HEK293T (cell line): Measurements from ENCODE around the gene DCANP1.

Experiments
- CTCF ChIA-PET: fragments of 350-600 bp; formaldehyde crosslinking; extraction: SDS; loops from one replicate; lab custom pipeline; 2021; ENCODE audit warnings: antibody characterized with exemption, inconsistent platforms; lab: Yijun Ruan, JAX
- POLR2A ChIA-PET: fragments of 350-600 bp; formaldehyde crosslinking; extraction: SDS; loops from one replicate; lab custom pipeline; 2020; ENCODE audit warnings: antibody characterized with exemption, inconsistent platforms; lab: Yijun Ruan, JAX
- DNase-seq: peaks from one replicate; pipeline ENCODE4 v3.0.0; 2012; ENCODE audit warnings: mixed read lengths; ENCODE audit errors: extremely low spot score
- ARNT ChIP-seq: fragments of 450-650 bp; IDR thresholded peaks from 2 replicates; pipeline ENCODE4 v1.6.1; 2017; ENCODE audit warnings: mild to moderate bottlenecking
- BHLHE40 ChIP-seq: fragments of 450-650 bp; IDR thresholded peaks from 2 replicates; pipeline ENCODE4 v1.6.1; 2016; ENCODE audit warnings: mild to moderate bottlenecking, moderate library complexity, borderline replicate concordance
- CTBP1 ChIP-seq: fragments of 450-650 bp; IDR thresholded peaks from 2 replicates; pipeline ENCODE4 v1.6.1; 2016; ENCODE audit warnings: borderline replicate concordance
- ELF4 ChIP-seq: fragments of 450-650 bp; IDR thresholded peaks from 2 replicates; pipeline ENCODE4 v1.6.1; 2017; ENCODE audit warnings: antibody characterized with exemption
- FOXA1 ChIP-seq: fragments of 450-650 bp; IDR thresholded peaks from 2 replicates; pipeline ENCODE4 v1.6.1; 2016; ENCODE audit warnings: mild to moderate bottlenecking
- FOXK2 ChIP-seq: fragments of 450-650 bp; IDR thresholded peaks from 2 replicates; pipeline ENCODE4 v1.6.1; 2016; ENCODE audit warnings: mild to moderate bottlenecking
- FOXM1 ChIP-seq: fragments of 450-650 bp; IDR thresholded peaks from 2 replicates; pipeline ENCODE4 v1.6.1; 2017; ENCODE audit warnings: mild to moderate bottlenecking, borderline replicate concordance
- HDGF ChIP-seq: fragments of 450-650 bp; IDR thresholded peaks from 2 replicates; pipeline ENCODE4 v1.6.1; 2017; ENCODE audit warnings: antibody characterized with exemption, borderline replicate concordance
- L3MBTL2 ChIP-seq: fragments of 450-650 bp; conservative IDR thresholded peaks from 2 replicates; pipeline ENCODE4 v1.6.1; 2016; ENCODE audit warnings: mild to moderate bottlenecking
- LEF1 ChIP-seq: fragments of 450-650 bp; IDR thresholded peaks from 2 replicates; pipeline ENCODE4 v1.6.1; 2017; ENCODE audit warnings: mild to moderate bottlenecking, borderline replicate concordance
- NFRKB ChIP-seq: fragments of 450-650 bp; IDR thresholded peaks from 2 replicates; pipeline ENCODE4 v1.6.1; 2016; ENCODE audit warnings: mild to moderate bottlenecking, moderate library complexity
- PKNOX1 ChIP-seq: fragments of 450-650 bp; IDR thresholded peaks from 2 replicates; pipeline ENCODE4 v1.6.1; 2016
- SP1 ChIP-seq: fragments of 450-650 bp; IDR thresholded peaks from 2 replicates; pipeline ENCODE4 v1.6.1; 2017
- SUZ12 ChIP-seq: fragments of 450-650 bp; IDR thresholded peaks from 2 replicates; pipeline ENCODE4 v1.6.1; 2016; ENCODE audit warnings: mild to moderate bottlenecking
- TARDBP ChIP-seq: fragments of 450-650 bp; IDR thresholded peaks from 2 replicates; pipeline ENCODE4 v1.6.1; 2016
- ZNF384 ChIP-seq: fragments of 450-650 bp; IDR thresholded peaks from 2 replicates; pipeline ENCODE4 v1.6.1; 2016

Gene DCANP1

DNA sequence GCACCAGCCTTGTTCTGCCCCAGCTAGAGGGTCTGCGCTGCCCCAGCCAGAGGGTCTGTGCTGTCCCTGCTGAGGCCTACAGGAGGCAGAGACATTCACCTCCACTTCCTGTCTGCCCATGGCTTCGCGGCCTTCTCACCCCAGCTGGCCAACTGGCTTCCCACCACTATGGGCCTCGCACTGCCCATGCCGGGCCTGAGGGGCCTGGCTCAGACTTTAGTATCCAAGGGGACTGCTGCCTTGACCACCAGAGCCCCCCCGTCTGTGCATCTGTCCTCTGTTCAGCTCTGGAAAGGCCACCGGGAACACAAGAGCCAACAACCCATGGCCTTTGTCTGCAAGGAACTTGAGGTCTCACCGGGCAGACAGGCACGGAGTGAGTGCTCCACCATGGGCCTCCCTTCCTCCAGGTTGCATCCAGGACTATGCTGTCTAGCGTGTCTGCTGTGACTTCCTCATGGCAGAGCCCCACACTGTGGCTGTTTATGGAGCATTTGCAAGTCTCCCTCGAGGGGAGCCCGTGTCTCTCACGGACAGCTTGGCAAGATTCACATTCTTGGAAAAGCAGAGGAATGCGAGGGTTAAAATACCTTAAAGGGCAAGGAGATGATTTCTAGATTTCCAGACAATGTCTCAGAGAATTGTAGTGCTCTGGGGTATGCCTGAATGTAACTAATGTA, 1.7 kb downstream of the DCANP1 start:
- DNase-seq, result no peak
- TF ChIP-seq FOXA1 (no peak), ZNF384 (no peak), ARNT (no peak), FOXM1 (no peak), L3MBTL2 (no peak)
- ChIA-PET POLR2A (no interaction called here), CTCF (interaction anchor here (0.7 to 2.1 kb wide), 3 partner anchors 12 to 306 kb away, joined by 3 to 7 read pairs (median 5); no protein-coding TSS in a partner anchor)

DNA sequence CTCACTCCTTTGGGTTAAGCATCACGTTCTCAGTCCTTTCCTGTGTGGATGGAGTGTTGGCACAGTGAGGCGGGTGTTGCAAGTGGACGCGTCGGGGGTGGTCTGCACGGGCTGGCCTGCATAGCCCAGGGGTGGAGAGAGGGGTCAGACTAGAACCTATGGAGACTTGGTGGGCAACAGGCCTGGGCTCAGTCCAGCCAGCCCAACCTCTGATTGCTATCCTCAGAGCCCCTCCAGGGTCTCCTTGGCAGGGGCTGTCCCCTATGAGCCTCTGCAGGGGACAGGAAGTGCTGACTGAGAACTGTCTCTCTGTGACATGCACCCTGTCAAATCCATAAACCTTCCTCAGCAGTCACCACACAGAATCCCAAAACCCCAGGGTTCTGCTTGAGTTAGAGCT, 2.3 kb downstream of the DCANP1 start:
- ChIA-PET POLR2A (no interaction called here), CTCF (interaction anchor here (0.9 to 2.1 kb wide), 2 partner anchors 13 to 17 kb away, joined by 3 to 5 read pairs; no protein-coding TSS in a partner anchor)
- no peak for DNase-seq
- TF ChIP-seq ELF4, result no peak

GRCh38 chr5:135444360-135444759, 2.8 kb downstream of the DCANP1 start:
- CTCF ChIA-PET, result interaction anchor here (0.9 to 2.1 kb wide), 2 partner anchors 13 to 18 kb away, joined by 3 to 5 read pairs; no protein-coding TSS in a partner anchor
- no peak for DNase-seq
- POLR2A ChIA-PET, result no interaction called here
- TF ChIP-seq CTBP1 (no peak), FOXK2 (no peak), HDGF (no peak), FOXM1 (no peak), SP1 (no peak), L3MBTL2 (no peak)

DNA sequence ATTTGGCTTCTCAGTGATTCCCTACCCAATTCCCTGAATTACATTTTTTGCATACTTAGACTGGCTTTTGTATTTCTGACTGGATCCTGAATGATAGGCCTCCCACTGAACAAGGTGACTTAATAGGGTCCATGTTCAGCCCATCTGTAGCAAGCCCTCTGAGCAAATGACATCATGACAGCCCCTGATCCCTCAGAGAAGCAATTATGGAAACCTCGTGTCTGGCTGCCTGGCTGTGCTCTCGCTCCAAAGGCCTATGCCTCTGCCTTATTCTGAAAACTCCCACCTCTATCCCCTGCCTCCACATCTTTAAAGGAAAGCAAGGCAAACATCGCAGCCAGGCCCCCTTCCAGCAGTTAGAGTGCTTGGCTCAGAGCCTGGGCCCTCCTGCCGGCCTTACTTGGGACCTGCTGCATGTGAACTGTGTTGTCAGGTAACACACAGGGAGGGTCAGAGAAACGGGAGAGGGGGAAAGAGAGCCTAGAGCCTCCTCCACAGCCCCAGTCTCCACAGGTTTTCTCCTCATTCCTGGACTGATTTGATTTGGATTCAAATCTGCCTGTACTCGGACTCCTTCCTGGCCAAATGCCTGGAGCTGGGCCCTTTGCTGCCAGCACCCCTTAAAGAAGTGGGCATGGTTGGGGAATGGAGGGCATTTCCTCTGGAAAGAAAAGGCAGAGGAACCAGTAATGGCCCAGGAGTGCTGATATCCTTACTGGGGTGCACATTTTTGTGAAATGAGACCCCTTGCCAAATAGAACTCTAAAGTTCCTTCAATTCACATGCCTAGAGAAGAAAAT, 3.8 kb downstream of the DCANP1 start:
- no peak for DNase-seq
- POLR2A ChIA-PET, result no interaction called here
- CTCF ChIA-PET, result interaction anchor here (0.6 kb wide), 1 partner anchor 50 kb away, joined by 3 read pairs; no protein-coding TSS in a partner anchor
- TF ChIP-seq FOXM1, result no peak

DNA sequence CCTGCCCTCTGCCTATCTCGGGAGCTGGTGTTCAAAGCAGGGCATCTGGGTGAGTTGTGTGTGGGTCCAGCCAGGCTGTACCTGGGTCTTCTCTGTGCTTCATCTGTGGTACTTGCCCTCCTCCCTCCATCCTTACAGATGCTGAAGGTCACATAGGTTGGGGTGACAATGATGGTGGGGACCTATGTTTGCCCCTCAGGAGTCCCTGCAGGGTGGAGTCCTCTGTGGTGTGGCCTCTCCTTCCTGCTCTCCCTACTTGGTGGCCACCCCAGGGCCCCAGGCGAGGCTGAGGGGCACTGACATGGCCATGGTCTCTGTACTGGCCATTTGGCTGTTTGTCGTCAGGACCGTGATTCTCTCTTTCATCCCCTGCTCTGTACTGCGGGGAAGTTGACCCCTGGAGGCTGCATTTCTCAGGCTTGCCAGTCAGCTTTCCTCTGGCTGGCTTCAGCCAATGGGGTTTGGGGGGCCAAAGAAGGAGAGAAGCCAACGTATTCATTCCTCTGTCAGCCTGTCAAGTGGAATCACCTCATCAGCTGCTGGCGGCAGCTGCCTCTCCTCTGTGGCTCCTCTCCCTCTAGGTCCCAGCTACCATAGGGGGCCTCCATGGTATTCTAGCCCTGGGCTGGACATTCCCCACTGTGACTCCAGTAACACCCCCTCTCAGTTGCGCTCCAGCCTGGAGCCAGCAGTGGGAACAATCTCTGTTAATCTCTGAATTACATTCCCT, 4.6 kb downstream of the DCANP1 start:
- CTCF ChIA-PET, result interaction anchor here (0.5 to 1.0 kb wide), 2 partner anchors 17 to 56 kb away, joined by 4 read pairs; no protein-coding TSS in a partner anchor
- TF ChIP-seq SP1, result no peak
- no peak for TF ChIP-seq BHLHE40
- TF ChIP-seq L3MBTL2, result no peak

DNA sequence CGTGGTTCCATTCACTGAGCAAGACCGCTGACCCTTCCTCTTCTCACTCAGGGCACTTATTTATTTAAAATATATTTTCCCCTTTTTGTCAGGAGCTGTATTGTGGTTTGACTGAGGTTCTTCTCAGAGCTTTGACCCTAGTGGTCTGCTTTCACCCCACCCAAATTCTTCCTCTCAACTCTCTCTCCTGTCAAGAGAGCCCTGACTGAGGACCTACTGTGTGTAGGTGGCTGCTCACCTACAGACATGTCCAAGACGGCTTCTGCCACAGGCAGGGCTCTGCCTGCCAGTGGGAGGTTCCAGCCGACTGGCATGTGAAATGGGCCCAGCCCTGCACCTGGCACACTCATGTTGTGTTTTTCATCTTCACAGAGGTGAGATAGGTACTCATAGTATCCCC, 5.2 kb downstream of the DCANP1 start:
- ChIA-PET POLR2A (no interaction called here), CTCF (interaction anchor here (1.0 kb wide), 1 partner anchor 16 kb away, joined by 4 read pairs; no protein-coding TSS in a partner anchor)
- TF ChIP-seq CTBP1 (no peak), LEF1 (no peak), PKNOX1 (no peak), HDGF (no peak), SUZ12 (no peak), FOXM1 (no peak), FOXK2 (no peak), FOXA1 (no peak), ARNT (no peak)
- DNase-seq, result no peak

More for the DNA sequence above, 4.6 kb downstream of the DCANP1 start:
- POLR2A ChIA-PET, result interaction anchor here (0.6 kb wide), 1 partner anchor 30 kb away, joined by 3 read pairs; no protein-coding TSS in a partner anchor
- DNase-seq, result no peak

DNA sequence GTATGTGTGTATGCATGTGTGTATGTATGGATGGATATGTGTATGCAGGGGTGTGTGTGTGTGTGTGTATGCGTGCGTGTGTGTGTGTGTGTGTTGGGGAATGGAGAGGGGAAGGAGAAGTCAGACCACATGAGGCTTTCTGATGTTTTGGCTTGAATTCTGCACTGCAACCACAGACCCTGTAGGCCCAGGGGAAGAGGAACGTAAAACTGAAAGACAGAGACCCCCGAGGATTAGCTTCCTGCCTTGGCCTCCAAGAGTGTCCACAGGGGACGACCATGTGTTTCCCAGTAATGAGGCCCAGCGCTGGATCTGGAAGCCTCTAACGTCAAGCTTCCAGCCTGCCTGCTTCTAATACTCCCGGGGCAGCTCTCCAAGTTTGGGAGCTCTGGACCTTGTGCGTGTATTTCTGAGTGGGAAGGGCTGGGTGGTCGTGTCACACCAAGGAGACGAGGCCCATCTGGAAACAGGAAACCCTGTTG, 5.8 kb downstream of the DCANP1 start:
- no peak for DNase-seq
- TF ChIP-seq SUZ12 (no peak), ARNT (no peak), L3MBTL2 (no peak), ZNF384 (no peak), HDGF (no peak), FOXK2 (no peak), TARDBP (no peak), FOXA1 (no peak), NFRKB (no peak), BHLHE40 (no peak), CTBP1 (no peak), FOXM1 (no peak), ELF4 (no peak)
- ChIA-PET CTCF (interaction anchor here (0.6 to 2.3 kb wide), 3 partner anchors 15 to 24 kb away, joined by 3 to 8 read pairs (median 3); no protein-coding TSS in a partner anchor), POLR2A (no interaction called here)
